Activated effector memory CD4-positive, alpha-beta T cell treated with anti-CD3 and anti-CD28 coated beads, Interleukin-2, amount 50 U/mL, for 16 hours (primary cell): ENCODE measurements around the gene LRFN5.

Experiments used
- DNase-seq: peaks from one replicate; pipeline ENCODE4 v3.0.0-alpha.2; 2020

The LRFN5 gene

DNA sequence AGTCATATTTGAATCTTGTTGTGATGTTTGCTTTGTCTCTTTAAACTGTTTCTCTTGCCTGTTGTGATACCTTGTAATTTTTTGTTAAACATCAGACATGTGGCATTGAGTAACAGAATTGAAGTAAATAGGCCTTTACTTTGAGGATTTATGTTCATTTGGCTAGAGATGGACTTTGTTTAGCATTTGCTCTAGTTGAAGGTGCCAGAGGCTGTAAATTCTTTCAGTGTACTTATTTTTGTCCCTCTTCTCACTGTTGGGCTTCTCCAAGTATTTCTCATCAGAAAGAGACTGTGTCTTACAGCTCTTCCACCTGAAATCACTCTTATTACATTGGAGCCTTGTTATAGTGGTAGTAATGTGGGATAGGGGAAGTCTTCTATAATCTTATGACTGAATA, 175.8 kb downstream of the LRFN5 start:
- no peak for DNase-seq

DNA sequence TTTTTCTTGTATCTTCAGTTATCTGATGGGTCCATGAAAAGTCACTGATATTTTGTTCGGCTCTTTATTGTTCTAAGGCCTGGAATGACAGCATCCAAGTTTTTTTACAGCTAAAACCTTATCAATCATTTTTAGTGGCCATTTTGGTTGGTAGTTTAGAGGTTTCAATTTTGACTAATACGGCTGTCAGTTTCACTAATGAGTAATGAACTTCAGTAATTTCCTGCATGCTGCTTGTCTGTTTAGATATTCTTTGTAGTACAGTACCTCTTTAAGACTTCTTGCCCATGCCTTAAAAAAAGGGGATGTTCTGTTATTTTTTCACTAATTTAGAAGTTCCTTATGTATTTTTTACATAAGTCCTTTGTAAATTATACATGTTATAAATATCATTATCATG, 176.7 kb downstream of the LRFN5 start:
- no peak for DNase-seq

DNA sequence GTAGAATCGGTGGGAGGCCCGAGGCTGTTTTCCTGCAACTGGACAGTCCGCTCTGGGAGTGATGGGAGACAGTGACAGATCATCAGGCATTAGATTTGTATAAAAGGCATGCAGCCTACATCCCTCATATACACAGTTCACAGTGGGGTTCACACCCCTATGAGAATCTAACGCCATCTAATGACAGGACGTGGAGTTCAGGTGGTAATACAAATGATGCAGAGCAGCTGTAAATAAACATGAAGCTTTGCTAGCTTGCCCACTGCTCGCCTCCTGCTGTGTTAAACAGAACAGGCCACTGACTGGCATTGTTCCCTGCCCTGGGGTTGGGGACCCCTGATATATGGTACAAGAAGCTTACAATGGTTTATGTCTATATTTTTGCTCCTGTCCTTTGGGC, 179.0 kb downstream of the LRFN5 start:
- no peak for DNase-seq

DNA sequence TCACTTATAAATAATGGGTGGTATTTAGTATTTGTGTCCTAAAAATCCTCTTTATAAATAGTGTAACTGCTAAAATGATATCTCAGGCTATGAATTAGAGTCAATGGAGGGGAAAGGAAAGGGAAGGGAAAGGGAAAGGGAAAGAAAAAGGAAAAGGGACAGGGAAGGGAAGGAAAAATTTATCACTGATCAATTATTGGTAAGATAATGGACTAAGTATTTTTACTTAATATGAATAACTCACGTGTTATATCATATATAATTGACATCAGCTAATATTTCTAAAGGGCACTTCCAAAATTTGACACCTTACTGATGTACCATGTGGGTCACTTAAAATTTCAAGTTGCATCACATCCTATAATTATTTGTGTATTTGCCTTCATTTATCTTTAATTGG, 193.1 kb downstream of the LRFN5 start:
- no peak for DNase-seq

DNA sequence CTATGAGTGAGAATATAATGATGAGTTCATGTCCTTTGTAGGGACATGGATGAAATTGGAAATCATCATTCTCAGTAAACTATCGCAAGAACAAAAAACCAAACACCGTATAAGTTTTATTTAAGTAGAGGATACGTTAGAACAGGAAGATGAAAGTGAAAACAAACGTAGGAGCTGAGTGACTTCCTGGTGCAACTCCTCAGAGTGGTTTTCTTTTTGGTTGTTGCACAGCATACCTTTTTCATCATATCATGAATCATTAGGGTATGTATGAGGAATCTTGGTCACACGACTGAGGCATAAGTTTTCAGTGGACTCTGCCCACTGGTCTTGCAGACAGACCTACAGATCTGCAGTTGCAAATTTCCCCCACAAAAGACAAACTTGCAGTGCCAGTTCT, 199.0 kb downstream of the LRFN5 start:
- DNase-seq = no peak

DNA sequence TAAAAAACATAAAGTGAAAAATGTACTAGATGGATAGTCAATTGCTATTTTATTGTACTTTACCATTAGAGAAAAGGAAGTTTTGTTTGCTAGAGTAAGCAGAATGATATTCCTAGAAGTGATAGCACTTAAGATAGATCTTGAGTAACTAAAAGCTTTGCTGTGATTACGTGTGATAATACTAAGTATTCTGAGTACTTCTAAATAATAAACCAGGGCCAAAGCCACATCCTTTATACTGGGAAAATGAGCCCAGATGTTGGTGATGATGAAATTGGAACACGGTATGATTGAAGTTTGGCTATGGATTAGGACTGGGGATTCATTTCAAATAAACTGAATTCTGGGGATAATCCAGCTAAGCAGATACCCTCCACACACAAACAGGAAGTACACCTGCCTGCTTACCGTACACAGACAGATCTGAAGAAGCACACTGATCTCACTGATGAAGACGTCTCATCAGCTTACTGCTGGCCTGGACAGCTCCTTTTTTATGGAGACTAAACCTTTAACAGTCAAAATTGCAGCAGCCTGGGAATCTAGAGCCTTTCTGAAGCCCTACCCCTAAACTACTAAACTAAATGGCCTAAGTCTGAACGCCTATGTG, 199.8 kb downstream of the LRFN5 start:
- DNase-seq = no peak

DNA sequence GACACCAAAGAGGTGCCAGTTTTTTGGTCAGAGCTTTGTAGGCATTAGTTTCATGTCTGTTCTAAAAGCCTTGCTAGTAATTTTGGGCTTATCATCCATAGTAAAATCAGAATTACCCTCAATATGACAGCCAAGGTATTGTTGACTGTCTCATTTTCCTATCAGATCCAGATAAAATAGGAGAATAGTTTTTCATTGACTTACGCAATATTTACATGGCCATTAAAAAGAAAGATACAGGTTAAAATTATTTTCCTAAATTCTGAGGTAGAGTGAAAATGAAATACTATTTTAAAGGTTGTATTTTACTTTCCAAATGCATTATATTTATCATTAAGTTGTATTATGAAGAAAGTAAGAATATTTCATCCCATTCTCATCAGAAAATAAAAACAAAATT, 203.7 kb downstream of the LRFN5 start:
- DNase-seq = no peak

DNA sequence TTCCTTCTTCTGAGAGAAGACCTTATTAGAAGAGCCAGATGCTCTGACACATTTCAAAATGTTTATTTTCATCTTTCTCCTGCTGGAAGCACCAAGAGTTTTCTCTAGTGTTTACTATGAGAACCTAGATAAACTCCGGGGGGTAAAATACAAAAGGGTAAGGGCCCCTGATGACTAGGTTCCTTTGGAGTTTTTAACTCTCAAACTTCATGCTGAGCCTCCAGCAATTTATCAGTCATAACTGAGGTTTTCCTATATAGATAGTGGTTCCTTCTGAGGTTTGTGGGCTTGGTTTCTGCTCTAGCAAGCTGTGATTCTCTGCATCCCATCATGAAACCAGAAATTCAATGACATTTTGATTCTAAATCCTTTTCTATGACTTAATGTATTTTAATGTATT, 210.9 kb downstream of the LRFN5 start:
- DNase-seq = no peak

DNA sequence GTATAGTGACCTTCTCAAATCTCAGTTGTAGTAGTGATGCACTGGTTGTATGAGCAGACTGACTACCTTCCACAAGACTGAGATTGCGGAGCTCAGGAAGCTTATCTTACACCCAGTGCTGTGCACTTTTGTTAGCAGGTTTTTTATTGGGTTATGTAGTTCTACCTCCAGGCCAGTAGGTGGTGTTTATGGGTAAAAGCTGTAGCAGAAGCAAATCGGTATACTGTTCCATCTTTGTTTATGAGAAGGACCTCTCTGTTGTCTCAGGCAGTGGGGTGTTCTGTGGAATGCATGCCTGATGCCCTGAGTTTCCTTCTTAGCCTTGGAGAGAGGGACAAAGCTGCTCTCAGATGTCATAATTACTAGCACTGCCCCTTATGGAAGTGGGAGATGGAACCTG, 217.8 kb downstream of the LRFN5 start:
- DNase-seq = no peak

DNA sequence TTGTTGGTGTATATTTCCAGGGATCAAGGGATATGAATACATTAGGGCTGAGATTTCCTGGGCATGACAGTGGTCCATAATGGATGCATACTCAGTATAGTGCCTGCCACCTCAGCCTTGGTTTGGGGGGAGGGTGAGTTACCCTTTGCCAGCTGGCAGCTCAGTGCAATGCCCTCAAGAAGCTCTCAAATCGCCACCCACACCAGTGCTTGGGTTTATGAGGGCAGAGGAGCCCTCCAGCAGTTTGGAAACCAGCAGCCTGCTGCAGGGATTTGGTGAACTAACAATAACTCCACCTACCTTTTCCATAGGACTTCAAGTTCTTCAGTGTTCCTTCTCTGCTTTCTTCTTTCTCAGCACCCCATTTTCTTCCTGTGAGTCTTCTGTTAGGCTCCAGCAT, 218.9 kb downstream of the LRFN5 start:
- DNase-seq = no peak

DNA sequence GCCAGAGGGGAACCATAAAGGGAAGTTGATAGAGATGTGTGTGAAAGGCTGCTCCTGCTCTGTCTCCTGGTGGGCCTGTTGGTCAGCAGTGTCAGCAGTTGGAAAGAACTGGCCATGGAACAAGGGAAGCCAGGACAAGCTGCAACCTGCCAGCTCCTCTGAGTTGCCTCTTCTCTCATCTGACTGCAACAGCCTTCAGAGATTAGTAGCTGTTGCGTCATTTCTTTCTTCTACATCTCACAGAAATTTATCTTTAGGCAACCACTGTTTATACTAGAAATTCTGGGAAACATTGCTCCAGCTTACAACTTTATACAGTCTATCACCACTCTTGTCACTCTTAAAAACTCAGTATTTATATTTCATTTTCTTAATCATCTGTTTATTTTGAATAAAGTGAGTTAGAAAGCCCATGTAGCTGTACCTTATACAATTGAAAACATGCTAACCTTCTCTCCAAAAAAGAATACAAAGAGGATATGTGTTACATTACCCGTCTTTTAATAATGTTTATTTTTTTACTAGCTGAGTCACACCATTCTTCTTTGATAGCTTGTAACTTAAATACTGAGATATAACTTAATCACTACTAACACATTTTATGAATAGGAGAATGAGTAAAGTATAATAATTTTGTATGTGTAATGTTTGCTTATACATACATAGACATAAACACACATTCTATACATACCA, 224.2 kb downstream of the LRFN5 start:
- DNase-seq = no peak

DNA sequence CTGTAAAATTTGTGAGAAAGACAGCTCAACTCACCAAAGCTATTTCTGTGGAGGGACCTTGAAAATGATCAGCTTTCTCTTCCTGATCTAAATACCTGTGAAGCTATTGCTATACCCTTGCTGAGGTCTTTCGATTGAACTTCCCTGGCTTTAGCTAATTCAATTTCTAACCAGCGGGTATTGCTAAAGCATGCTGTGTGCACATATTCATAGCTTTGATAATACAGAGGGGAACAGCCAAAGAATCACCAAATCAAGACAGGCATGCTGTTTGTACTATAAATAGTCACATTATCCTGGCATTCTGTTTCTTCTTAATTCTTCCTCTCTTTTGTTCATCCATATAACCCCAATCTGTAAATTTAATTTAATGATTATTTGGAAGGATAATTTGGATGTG, 233.0 kb downstream of the LRFN5 start:
- no peak for DNase-seq

DNA sequence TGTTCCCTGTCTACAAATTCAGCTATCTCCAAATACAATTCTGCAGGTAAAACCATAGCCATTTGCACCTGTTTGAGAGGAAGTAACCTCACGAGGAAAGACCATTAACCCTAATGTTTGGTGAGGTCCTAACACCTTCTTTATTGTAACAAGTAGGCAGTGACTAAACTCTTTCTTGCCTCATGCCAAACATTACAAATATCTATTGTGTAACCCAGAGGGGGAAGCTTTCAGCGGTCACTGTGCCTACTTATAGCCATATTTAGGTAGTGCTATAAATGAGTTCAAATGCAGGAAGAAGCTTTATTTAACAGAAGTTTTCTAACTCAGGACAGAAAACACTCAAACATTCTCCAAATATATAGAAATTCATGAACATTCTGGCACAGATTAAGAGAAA, 252.7 kb downstream of the LRFN5 start:
- DNase-seq = no peak

DNA sequence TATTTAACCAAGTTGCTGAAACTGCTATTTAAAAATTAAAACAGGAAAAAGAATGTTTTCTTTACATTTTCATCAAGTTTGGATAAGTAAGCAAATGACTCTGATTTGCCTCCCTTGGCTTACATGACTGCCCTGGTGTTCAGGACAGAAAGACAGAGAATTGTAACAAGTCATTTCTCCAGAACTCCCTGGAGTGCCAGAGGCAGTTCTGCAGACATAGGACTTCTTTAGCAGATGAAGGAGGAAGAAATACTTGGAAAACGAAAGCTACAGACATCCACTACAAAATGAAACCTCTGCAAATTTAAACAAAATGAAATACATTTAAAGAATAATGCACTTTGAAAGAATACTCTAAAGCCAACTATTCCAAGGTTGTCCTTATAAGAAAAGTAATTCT, 253.9 kb downstream of the LRFN5 start:
- no peak for DNase-seq

DNA sequence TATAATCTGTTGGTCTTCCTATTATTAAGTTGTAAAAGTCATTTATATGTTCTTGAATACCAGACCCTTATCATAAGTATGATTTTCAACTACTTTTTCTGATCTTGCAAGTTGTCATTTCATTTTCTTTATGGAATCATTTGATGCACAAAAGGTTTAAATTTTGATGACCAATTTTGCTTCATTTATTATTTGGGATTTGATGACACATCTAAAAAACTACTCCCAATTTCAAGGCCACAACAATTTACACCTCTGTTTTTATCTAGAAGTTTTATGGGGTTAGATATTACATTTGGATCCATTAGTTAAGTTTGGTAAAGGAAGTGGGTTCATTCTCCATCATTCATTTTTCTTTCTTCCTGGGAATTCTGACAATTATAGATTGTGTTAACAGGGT, 259.2 kb downstream of the LRFN5 start:
- no peak for DNase-seq

DNA sequence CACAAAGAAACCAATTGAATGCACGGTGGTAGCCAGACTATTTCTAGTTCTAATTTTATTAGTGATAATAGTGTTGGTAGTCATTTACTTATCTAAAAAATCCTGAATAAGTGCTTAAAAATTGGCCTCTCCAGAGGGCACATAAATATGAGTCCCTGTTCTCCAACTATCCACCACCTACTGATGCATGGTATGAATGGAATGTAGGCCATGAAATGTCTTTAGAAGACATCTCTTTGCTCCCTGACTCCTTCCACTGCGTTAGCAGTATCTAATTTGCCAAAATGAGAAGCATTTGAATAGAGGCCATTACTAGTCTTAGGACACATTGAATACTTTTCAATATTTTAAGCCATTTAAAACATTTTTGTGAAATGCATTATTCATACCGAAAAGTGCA, 261.7 kb downstream of the LRFN5 start:
- DNase-seq = no peak

DNA sequence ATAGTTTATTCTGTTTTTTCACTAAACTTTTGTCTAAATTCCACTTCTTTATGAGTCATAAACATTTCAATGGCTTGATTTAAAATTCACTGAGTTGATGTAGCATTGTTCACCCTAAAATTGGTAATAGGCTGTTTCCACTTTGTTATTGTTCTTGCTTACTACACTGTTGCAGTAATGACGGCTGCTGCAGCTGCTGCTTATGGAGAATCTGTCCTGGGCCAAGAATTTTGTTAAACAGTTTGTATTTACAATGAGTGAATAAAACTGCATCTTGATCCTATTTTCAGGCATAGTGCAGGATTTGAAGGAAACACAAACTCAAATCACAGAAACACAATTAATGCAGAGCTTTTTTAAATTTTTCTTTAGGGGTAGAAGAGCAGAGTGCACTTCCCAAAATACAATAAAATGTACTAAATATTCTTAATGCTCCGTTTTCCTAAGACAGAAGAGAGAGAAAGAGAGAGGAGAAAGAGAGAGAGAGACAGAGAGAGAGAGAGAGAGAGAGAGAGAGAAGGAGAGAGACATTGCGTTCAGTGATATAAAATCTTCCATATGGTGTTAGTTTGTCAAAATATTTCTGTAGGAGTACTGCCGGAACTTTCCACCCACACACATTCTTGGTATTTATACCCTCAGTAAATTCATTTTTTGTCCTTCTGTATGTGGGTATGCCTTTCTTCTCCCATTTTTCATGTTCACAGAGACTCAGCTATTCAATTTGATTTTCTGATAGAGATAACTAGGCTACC, 266.4 kb downstream of the LRFN5 start:
- DNase-seq = no peak

DNA sequence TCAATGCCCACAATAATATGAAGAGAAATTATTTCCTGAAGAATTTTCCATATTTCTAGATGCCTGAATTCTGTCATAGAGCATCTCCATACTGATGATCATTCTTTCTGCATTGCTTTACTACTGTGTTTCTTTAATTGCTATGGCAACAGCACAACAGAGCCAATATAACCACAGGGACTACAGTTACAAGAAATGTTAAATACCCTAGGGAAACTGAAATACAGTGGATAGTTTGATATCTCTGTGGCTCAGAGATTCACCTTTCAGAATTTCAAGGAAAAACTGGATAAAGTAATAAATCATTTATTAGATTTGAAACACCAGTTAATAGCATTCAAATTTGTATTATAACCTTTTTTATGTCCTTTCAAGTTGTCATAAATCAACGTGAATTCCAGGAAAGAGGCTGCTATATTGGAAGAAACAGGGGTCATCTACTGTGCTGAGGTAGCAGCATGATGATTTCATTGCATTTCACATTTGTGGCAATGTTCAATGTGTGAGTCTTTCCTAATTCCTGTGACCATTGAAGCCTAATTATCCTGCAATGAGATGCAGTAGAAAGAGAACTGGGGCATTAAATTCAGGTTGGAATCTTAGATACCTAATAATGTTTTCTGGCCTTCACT, 267.1 kb downstream of the LRFN5 start:
- DNase-seq = no peak

DNA sequence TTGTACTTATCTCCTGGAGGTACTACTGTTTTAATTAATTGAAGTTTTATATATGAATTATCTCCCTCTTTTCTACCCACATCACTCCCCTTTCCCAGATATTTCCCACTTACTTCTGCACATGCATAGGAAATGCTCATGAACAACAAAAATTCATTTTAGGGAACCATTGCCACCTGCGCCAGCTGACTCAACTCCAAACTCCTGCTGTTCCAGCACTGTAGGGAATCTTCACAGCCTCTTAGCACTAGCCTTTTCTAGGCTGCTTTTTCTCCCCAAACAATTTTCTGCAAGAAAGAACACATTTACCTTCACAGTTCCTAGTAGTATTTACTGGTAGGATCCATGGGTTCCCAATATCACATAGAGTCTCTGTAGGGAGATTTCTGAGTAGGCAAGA, 268.4 kb downstream of the LRFN5 start:
- DNase-seq = no peak

DNA sequence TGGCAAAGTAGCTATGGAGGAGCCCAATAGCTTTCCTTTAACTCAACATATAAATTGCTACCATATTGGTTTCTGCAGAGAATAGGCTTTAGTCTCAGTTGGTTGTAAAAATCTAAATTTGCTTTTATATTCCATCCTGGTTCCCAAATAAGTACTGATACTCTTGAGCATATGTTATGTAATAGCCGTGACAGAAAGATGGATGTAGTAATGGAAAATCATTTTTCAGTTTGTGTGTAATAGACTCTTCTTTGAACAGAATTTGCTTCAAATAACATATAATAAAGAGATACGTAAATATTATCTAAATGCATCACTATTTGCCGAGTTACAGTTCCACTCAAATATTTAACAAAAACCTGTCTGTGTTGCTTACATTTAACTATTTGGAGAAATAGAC, 271.6 kb downstream of the LRFN5 start:
- DNase-seq = no peak

DNA sequence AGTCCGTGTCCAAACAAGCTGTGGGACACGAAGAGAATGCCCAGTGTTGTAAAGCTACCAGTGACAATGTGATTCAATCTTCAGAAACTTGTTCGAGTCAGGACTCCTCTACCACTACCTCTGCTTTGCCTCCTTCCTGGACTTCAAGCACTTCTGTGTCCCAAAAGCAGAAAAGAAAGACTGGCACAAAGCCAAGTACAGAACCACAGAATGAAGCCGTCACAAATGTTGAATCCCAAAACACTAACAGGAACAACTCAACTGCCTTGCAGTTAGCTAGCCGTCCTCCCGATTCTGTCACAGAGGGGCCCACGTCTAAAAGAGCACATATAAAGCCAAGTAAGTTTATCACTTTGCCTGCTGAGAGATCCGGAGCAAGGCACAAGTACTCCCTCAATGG, 284.9 kb downstream of the LRFN5 start:
- DNase-seq = no peak

DNA sequence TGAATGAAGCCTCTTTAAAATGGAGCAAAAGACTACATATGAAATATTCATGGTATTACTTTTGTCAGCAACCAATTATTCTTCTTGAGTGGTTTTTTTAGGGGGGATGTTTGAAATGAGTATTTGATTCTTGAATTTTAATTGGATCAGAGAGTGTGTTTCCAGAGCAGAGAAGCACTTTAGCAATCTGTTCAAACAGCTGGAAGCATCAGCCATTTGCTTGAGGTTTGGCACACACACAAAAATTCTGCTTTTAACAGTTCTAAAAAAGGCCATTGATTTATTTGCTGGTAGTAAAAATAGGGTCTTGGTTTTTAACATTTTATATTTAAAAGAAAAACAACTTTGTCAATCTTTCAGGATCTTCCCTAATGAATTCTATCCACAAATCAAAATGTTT, 292.7 kb downstream of the LRFN5 start:
- no peak for DNase-seq

DNA sequence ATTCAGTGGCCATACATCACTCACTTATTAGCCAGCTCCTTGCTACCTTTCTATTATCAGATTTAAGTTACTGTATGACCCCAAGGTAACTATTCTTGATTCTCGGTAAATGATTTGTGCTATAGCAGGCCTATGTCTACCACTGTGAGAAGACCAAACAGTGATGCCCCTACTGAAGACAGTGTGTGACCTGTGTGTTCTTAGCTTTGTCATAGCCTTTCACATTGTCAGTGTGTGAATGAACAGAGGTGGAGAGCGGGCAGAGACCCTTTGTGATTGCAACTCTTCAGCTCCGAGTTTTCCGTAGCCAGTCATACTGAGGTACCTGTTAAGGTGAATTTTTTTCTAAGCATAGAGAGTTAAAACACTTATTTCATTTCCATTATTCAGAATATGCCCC, 294.0 kb downstream of the LRFN5 start:
- no peak for DNase-seq

DNA sequence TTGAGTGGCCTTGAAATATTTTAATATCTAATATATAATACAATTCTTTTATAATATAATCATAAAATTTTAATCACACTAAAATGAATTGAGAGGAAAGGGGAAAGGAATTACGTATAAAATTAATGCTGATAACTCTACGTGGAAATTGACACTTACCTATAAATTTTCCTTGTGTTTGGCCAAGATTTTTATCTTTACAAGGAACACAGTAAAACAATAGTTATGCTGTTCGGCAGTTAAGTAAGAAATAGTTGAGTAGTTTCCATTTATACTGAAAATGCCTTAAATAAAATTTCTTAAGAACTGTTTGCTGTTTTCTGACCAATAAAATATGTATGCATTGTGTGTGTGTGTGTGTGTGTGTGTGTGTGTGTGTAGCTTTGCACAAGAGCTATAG, 294.4 kb downstream of the LRFN5 start:
- DNase-seq = no peak
